Left forelimb (tissue), 1 donor: Measurements from ENCODE around the gene SLC35E2B.
"Not testable (repeated sequence)": the region's sequence is repeated elsewhere in the genome, so short reads cannot be mapped to it uniquely, and the experiment has no call there.

Source experiments
- DNase-seq: peaks from one replicate; pipeline ENCODE4 v3.0.0-alpha.2; 2018; ENCODE audit warnings: low spot score

SLC35E2B gene

GRCh38 chr1:1703796-1704195 lies 11.2 kb upstream of the SLC35E2B start:
- peak; percentile 31 for DNase-seq

- DNase-seq: not testable (repeated sequence)
Measured at GRCh38 chr1:1702506-1702905, 9.9 kb upstream of the SLC35E2B start.

DNA sequence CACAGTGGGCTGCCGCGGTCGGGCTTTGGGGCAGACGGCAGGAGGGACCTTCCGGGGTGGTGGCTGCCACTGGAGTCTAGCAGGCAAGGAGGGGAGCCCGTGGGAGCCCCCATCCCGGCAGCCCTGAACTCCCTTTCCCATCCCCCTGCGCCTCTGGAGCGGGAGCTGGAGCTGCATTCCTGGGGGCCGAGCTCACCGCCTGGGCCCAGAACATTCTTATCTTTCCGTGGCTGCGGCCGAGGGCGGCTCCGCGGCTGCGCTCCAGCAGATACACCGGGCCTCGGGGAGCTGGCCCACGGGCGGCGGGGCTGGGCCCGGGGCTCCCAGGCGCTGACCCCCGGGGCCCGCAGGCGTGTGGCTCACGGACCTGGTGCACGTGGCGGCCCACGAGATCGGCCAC lies 8.0 kb upstream of the SLC35E2B start:
- not testable (repeated sequence) for DNase-seq

DNA sequence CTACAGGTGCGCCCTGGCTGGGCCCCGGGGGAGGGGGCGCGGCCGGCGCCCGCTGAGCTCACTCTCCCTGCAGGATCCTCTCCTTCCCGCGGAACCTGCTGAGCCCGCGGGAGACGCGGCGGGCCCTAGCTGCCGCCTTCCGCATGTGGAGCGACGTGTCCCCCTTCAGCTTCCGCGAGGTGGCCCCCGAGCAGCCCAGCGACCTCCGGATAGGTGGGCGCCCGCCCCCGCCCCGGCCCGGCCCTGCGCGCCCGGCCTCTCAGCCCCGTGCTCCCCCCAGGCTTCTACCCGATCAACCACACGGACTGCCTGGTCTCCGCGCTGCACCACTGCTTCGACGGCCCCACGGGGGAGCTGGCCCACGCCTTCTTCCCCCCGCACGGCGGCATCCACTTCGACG lies 7.5 kb upstream of the SLC35E2B start:
- DNase-seq: not testable (repeated sequence)

- DNase-seq: not testable (repeated sequence)
Measured at GRCh38 chr1:1699061-1699460, 6.5 kb upstream of the SLC35E2B start.

- DNase-seq: peak; percentile 25
Measured at GRCh38 chr1:1697358-1698183, 5.0 kb upstream of the SLC35E2B start.

DNA sequence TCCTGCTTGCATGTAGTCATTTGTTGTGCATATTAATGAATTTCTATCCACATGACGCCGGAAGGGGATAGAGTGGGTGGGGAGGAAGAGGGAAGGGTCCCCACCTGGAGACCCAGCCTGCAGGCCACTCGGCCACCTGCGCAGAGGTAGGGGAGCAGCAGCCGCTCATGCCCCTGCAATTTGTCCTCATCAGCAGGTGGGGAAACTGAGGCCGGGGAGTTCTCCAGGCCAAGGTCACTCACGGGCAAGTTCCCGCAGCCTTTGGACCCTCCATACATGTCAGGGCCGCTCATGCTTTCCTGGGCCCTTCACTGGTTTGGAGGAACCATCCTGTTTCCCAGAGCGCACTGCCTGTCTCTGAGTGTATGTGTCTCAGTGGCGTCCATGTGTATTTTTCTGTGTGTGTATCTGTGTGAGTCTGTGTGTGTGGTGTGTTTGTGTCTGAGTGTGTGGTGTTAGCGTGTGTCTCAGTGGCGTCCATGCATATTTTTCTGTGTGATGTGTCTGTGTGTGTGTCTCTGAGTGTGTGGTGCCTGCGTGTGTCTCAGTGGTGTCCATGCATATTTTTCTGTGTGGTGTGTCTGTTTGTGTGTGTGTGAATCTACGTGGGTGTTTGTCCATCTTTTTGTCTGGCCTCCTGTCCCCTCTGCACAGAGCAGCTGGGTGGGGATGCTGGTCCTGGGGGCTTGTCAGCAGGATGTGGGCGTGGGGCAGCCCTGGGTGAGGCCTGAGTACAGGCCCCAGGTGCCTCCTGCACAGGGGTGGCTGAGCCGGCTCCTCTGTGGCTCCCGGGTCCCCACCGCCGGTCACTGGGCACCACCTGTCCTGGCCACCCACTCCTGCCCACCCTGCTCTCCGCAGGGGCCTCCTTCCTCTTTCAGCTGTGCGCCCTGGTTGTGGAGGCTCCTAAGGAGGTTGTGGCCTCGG lies 4.1 kb upstream of the SLC35E2B start:
- not testable (repeated sequence) for DNase-seq

- DNase-seq: not testable (repeated sequence)
Measured at GRCh38 chr1:1692324-1692713, 276 bp downstream of the SLC35E2B start.

DNA sequence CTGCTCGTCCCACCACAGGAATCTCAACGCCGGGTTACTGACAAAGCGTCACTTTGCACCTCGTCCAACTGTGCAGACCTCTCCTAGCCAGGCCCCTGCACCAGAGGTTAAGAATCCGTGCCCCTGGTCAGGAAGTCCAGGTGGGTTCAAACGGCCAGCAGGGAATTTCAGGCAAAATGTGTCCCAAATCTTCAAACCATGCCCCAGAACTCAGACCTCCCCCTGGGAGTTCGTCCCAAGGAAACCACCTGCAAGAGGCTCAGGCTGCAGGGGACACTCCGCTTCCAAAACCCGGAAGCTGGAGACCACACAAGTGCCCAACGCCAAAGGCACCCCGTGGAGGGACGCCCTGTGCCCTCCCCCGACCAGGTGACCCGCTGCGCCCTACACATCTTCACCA lies 1.2 kb downstream of the SLC35E2B start:
- not testable (repeated sequence) for DNase-seq

DNA sequence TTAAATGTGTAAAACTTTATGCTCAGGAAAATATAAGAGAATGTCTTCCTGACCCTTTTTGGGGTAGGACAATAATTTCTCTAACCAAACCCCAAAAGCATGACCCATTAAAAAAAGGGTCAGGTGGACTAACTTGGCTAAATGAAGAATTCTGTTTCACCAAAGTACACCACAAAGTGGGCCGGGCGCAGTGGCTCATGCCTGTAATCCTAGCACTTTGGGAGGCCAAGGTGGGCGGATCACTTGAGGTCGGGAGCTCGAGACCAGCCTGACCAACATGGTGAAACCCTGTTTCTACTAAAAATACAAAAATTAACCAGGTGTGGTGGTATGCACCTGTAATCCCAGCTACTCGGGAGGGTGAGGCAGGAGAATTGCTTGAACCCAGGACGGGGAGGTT lies 3.1 kb downstream of the SLC35E2B start:
- not testable (repeated sequence) for DNase-seq

- DNase-seq: no peak
Measured at GRCh38 chr1:1687846-1688245, 4.7 kb downstream of the SLC35E2B start.

- DNase-seq: no peak
Measured at GRCh38 chr1:1684031-1684681, 8.4 kb downstream of the SLC35E2B start.

GRCh38 chr1:1683104-1683905 lies 9.3 kb downstream of the SLC35E2B start:
- DNase-seq: no peak

- DNase-seq: no peak
Measured at GRCh38 chr1:1680912-1681273, 11.7 kb downstream of the SLC35E2B start.

- no peak for DNase-seq
Measured at GRCh38 chr1:1680031-1680911, 12.3 kb downstream of the SLC35E2B start.

- DNase-seq: no peak
Measured at GRCh38 chr1:1678581-1679380, 13.8 kb downstream of the SLC35E2B start.

DNA sequence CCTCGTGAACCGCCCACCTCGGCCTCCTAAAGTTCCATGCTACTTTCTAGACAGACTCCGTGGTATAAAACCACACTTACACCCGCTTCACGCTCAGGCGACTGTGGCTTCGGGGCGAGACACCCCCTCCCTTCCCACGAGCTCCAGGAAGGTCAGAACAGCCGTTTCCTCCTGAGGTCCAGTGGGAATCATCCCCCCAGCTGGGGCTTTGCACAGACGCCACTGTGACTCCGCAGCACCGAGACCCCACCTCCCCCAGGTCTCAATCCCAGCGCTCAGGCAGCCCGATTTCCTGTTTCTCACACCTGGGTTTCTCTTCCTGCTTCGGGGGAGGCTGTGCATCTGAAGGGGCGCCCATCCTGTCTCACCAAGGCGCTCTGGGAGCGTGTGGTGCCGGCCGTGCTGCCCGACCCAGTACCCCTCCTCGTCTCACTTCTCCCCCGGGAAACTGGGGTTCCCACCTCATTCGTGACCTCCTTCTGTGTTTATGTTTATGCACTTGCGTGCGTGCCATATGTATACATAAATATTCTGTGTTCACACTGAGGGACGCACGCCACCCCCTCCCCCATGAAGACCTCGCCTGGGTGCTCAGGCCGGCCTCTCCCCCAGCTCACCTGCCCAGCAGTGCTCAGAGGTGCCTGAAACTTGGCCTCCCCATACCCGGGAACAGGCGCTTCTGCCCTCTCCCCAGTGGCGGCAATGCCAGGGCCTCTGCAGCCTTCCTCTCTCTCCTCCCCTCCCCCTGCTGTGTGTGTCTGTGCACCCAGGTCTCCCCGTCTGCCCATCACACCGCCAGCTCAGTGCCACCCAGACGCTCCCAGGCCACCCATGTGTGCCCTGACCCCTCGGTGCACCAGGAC lies 14.6 kb downstream of the SLC35E2B start:
- no peak for DNase-seq

- DNase-seq: not testable (repeated sequence)
Measured at GRCh38 chr1:1676087-1676486, 16.5 kb downstream of the SLC35E2B start.

DNA sequence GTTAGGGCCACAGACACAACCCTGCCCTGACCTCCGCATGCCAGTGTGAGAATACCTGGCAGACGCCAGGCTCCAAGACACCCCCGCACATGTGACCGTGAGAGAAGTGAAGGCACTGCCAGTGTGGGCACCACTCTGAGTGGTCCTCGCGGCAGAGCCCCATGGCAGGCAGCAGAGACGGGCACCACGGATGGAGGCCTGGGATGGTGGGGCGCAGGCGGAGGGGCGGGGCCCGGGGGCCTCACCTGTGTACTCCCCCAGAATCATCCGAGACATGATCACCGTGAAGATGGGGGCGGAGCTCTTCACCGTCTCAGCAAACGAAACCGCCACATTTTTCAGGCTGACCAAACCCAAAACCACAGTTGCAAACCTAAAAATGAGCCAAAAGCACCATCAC lies 17.4 kb downstream of the SLC35E2B start:
- not testable (repeated sequence) for DNase-seq
